ENCODE data around the gene LHX8.

Gene LHX8

GRCh38 chr1:75203415-75204277 lies 69.5 kb downstream of the LHX8 start:
- DNase-seq, result peak; percentile 38

GRCh38 chr1:75208862-75209261 lies 74.7 kb downstream of the LHX8 start:
- no peak for DNase-seq

Data from fibroblast of skin of scalp (primary cell).